H9 (cell line): ENCODE data around the gene NTRK2. TPM values are rescaled to one million over a fixed set of nuclear protein-coding genes. Genes with fewer than 3 reads are reported as not detected.

Experiments
- DNase-seq: peaks from one replicate; pipeline ENCODE4 v3.0.0-alpha.2; 2017
- H2AFZ ChIP-seq: one replicate; pipeline ENCODE4 v1.6.1; 2013; ENCODE audit warnings: mild to moderate bottlenecking, low read length, control low read depth, moderate library complexity
- H2AK5ac ChIP-seq: 2 replicates; pipeline ENCODE4 v1.6.1; 2013; ENCODE audit warnings: low read length, control low read depth, mixed read lengths; ENCODE audit not compliant: insufficient read length
- H2BK120ac ChIP-seq: one replicate; pipeline ENCODE4 v1.6.1; 2013; ENCODE audit warnings: low read depth, mild to moderate bottlenecking, low read length, control low read depth, inconsistent platforms; ENCODE audit not compliant: poor library complexity, severe bottlenecking
- H2BK12ac ChIP-seq: 2 replicates; pipeline ENCODE4 v1.6.1; 2013; ENCODE audit warnings: low read length, control low read depth, mixed read lengths, low read depth; ENCODE audit not compliant: insufficient read length
- H2BK15ac ChIP-seq: 2 replicates; pipeline ENCODE4 v1.6.1; 2013; ENCODE audit warnings: low read depth, low read length, control low read depth
- H2BK20ac ChIP-seq: one replicate; pipeline ENCODE4 v1.6.1; 2013; ENCODE audit warnings: low read depth, mild to moderate bottlenecking, low read length, control low read depth, inconsistent platforms; ENCODE audit not compliant: poor library complexity, severe bottlenecking
- H2BK5ac ChIP-seq: 2 replicates; pipeline ENCODE4 v1.6.1; 2013; ENCODE audit warnings: low read length, control low read depth, mixed read lengths; ENCODE audit not compliant: insufficient read length
- H3K14ac ChIP-seq: 2 replicates; pipeline ENCODE4 v1.6.1; 2013; ENCODE audit warnings: low read length, control low read depth; ENCODE audit not compliant: insufficient read depth
- H3K18ac ChIP-seq: 2 replicates; pipeline ENCODE4 v1.6.1; 2013; ENCODE audit warnings: low read depth, mild to moderate bottlenecking, mixed read lengths, low read length, control low read depth; ENCODE audit not compliant: insufficient read length
- H3K23ac ChIP-seq: 2 replicates; pipeline ENCODE4 v1.6.1; 2013; ENCODE audit warnings: low read length, control low read depth, mixed read lengths, low read depth; ENCODE audit not compliant: insufficient read length
- H3K23me2 ChIP-seq: 2 replicates; pipeline ENCODE4 v1.6.1; 2013; ENCODE audit warnings: low read depth, mild to moderate bottlenecking, mixed read lengths, low read length, control low read depth; ENCODE audit not compliant: insufficient read length, poor library complexity, severe bottlenecking
- H3K27ac ChIP-seq: 2 replicates; pipeline ENCODE4 v1.5.1; 2013; ENCODE audit warnings: low read length, control low read depth, mixed read lengths, low read depth; ENCODE audit not compliant: insufficient read length
- H3K27me3 ChIP-seq: 2 replicates; pipeline ENCODE4 v1.6.1; 2013; ENCODE audit warnings: low read length, control low read depth, inconsistent platforms; ENCODE audit not compliant: insufficient read depth
- H3K4ac ChIP-seq: 2 replicates; pipeline ENCODE4 v1.6.1; 2013; ENCODE audit warnings: low read depth, mild to moderate bottlenecking, control low read depth, inconsistent platforms, low read length, moderate library complexity
- H3K4me1 ChIP-seq: 2 replicates; pipeline ENCODE4 v1.6.1; 2013; ENCODE audit warnings: low read length, control low read depth, inconsistent platforms; ENCODE audit not compliant: insufficient read depth
- H3K4me2 ChIP-seq: 2 replicates; pipeline ENCODE4 v1.6.1; 2013; ENCODE audit warnings: low read length, control low read depth, mixed read lengths; ENCODE audit not compliant: insufficient read length, insufficient read depth
- H3K56ac ChIP-seq: 2 replicates; pipeline ENCODE4 v1.6.1; 2013; ENCODE audit warnings: low read depth, mild to moderate bottlenecking, mixed read lengths, low read length, control low read depth; ENCODE audit not compliant: insufficient read length
- H3K79me1 ChIP-seq: 2 replicates; pipeline ENCODE4 v1.6.1; 2013; ENCODE audit warnings: low read depth, mild to moderate bottlenecking, moderate library complexity, low read length, control low read depth, inconsistent platforms; ENCODE audit not compliant: insufficient read depth, poor library complexity, severe bottlenecking
- H3K79me2 ChIP-seq: 2 replicates; pipeline ENCODE4 v1.6.1; 2013; ENCODE audit warnings: low read length, control low read depth, inconsistent platforms; ENCODE audit not compliant: insufficient read depth
- H3K9ac ChIP-seq: 2 replicates; pipeline ENCODE4 v1.6.1; 2013; ENCODE audit warnings: low read length, control low read depth, mixed read lengths; ENCODE audit not compliant: insufficient read length; ENCODE audit errors: extremely low read depth
- H3K9me3 ChIP-seq: one replicate; pipeline ENCODE4 v1.6.1; 2013; ENCODE audit warnings: low read depth, low read length, inconsistent platforms; ENCODE audit not compliant: control insufficient read depth
- H3T11ph ChIP-seq: one replicate; pipeline ENCODE4 v1.6.1; 2013; ENCODE audit warnings: mild to moderate bottlenecking, low read length, control low read depth, inconsistent platforms
- H4K20me1 ChIP-seq: one replicate; pipeline ENCODE4 v1.6.1; 2013; ENCODE audit not compliant: control insufficient read depth, insufficient read length, insufficient read depth
- H4K5ac ChIP-seq: 2 replicates; pipeline ENCODE4 v1.6.1; 2013; ENCODE audit warnings: low read depth, mild to moderate bottlenecking, mixed read lengths, low read length, control low read depth; ENCODE audit not compliant: insufficient read length
- H4K8ac ChIP-seq: replicated peaks from 2 replicates; pipeline ENCODE4 v1.6.1; 2013; ENCODE audit warnings: low read length, control low read depth, mixed read lengths, low read depth; ENCODE audit not compliant: insufficient read length
- H4K91ac ChIP-seq: 2 replicates; pipeline ENCODE4 v1.6.1; 2013; ENCODE audit warnings: low read depth, mild to moderate bottlenecking, moderate library complexity, mixed read lengths, low read length, control low read depth; ENCODE audit not compliant: insufficient read length
- H3K27ac Mint-ChIP-seq, 3 experiments: 2 replicates in 2 of 3; 3 replicates in 1 of 3; pipeline ENCODE4 v1.8.0; 2020 to 2021; ENCODE audit warnings: mixed read lengths in 3 of 3, mild to moderate bottlenecking in 1 of 3, moderate library complexity in 1 of 3
- H3K27me3 Mint-ChIP-seq: 2 replicates; pipeline ENCODE4 v1.8.0; 2021; ENCODE audit warnings: low read depth, mild to moderate bottlenecking, moderate library complexity, mixed read lengths
- H3K36me3 Mint-ChIP-seq, 3 experiments: 2 replicates in 2 of 3; 3 replicates in 1 of 3; pipeline ENCODE4 v1.8.0; 2020 to 2021; ENCODE audit warnings: low read depth in 3 of 3, mixed read lengths in 3 of 3; ENCODE audit not compliant: insufficient read depth in 1 of 3
- H3K4me1 Mint-ChIP-seq, 2 experiments: 2 replicates each; pipeline ENCODE4 v1.8.0; 2020; ENCODE audit warnings: mixed read lengths in 2 of 2
- H3K4me3 Mint-ChIP-seq, 2 experiments: 2 replicates in 1 of 2; 3 replicates in 1 of 2; pipeline ENCODE4 v1.8.0; 2020 to 2021; ENCODE audit warnings: mild to moderate bottlenecking in 2 of 2, mixed read lengths in 2 of 2, moderate library complexity in 1 of 2
- H3K9me3 Mint-ChIP-seq, 2 experiments: 2 replicates in 1 of 2; 3 replicates in 1 of 2; pipeline ENCODE4 v1.8.0; 2020; ENCODE audit warnings: mild to moderate bottlenecking in 2 of 2, mixed read lengths in 2 of 2, moderate library complexity in 1 of 2
- CTCF ChIP-seq: fragments of 200-600 bp; sonication (generic); conservative IDR thresholded peaks from 3 replicates; pipeline ENCODE4 v1.8.0; 2021; ENCODE audit warnings: antibody characterized with exemption, mild to moderate bottlenecking
- WGBS: extraction: QIAGEN DNeasy Blood & Tissue Kit; methylation state at CpG from one replicate; pipeline ENCODE4 v1.1.7; 2013; ENCODE audit warnings: missing lambda C conversion rate, low lambda C conversion rate, mixed read lengths; ENCODE audit not compliant: insufficient read length; ENCODE audit errors: extremely low coverage; 5-methylcytosine and 5-hydroxymethylcytosine counted together
- total RNA-seq: library from RNA; stranded (reverse); gene quantifications from 2 replicates; pipeline ENCODE4 v1.2.1, GENCODE V29; 2021

The NTRK2 gene
- total RNA-seq, 1 experiment from 2014 or later = 0.02 TPM

GRCh38 chr9:84642553-84643141 is 26.9 kb upstream of the NTRK2 start:
- Histone ChIP-seq H3K27ac (no peak overlapping the region), H3K79me1 (no peaks in the 10 kb centered on the region), H2BK15ac (no peak overlapping the region), H2AFZ (no peak overlapping the region), H3K9ac (no peak overlapping the region), H2BK120ac (no peak overlapping the region), H3K9me3 (no peaks in the 10 kb centered on the region), H2BK5ac (no peak overlapping the region), H3K23ac (no peak overlapping the region), H4K20me1 (no peaks in the 10 kb centered on the region), H3K27me3 (no peaks in the 10 kb centered on the region), H3K23me2 (no peaks in the 10 kb centered on the region), H3K79me2 (no peaks in the 10 kb centered on the region), H2BK12ac (no peak overlapping the region), H2BK20ac (no peak overlapping the region), H3T11ph (no peak overlapping the region), H3K18ac (no peak overlapping the region), H3K4ac (no peak overlapping the region), H4K5ac (no peak overlapping the region), H3K56ac (no peak overlapping the region), H3K4me1 (peaks cover 3% of the 10 kb centered on the region; the same call in 1 of the 2 replicates), H4K91ac (no peak overlapping the region), H2AK5ac (no peak overlapping the region), H4K8ac (no peak overlapping the region), H3K14ac (no peak overlapping the region), H3K4me2 (no peak overlapping the region)
- no peak for TF ChIP-seq CTCF
- Mint-ChIP-seq H3K27me3 (no peaks in the 10 kb centered on the region; the same call in 1 of the 2 replicates), H3K9me3 (peaks cover 6 to 10% of the 10 kb centered on the region in 2 experiments; a peak in 4 of 5 replicates), H3K4me3 (no peak overlapping the region), H3K4me1 (peaks cover 3 to 17% of the 10 kb centered on the region in 2 experiments; a peak in 3 of 4 replicates), H3K36me3 (no peaks in the 10 kb centered on the region; a peak in 2 of 7 replicates), H3K27ac (peak overlapping the region in 1 of 3 experiments; percentile 61; a peak in 1 of 7 replicates)
- WGBS = no CpG with 5 or more reads among the region's 4 CpGs
- no peak for DNase-seq
